Adipose tissue (tissue), 3 donors: Measurements from ENCODE around the gene MDM4. TPM values are rescaled to one million over a fixed set of nuclear protein-coding genes. Genes with fewer than 3 reads are reported as not detected.
"Not testable (repeated sequence)": the region's sequence is repeated elsewhere in the genome, so short reads cannot be mapped to it uniquely, and the experiment has no call there.

ENCODE experiments used
- H3K27ac ChIP-seq: one replicate; pipeline ENCODE4 v1.5.1; 2013; ENCODE audit warnings: low read depth, low read length
- WGBS, 3 donors: extraction: QIAGEN DNeasy Blood & Tissue Kit; methylation state at CpG; one replicate each; pipeline ENCODE4 v1.1.7; 2013; 5-methylcytosine and 5-hydroxymethylcytosine counted together
- polyA plus RNA-seq, 3 donors: library from polyadenylated mRNA; stranded (reverse); fragments of 200-250 nt; gene quantifications; one replicate each; pipeline ENCODE4 v1.2.3, GENCODE V29; 2013
- donor health status: healthy with polysubstance abuse.
- donor health status: Bipolar disorder and iron deficiency.
- donor health status: healthy.

Gene MDM4
- polyA plus RNA-seq, 3 donors = 3.7 to 7.6 (median 7.0) TPM

- WGBS, 3 donors = 85 to 90% (median 87%) methylated on average over 9 of the region's 9 CpGs
- H3K27ac ChIP-seq = not testable (repeated sequence)
Measured at GRCh38 chr1:204486513-204487255, 29.5 kb upstream of the MDM4 start.

DNA sequence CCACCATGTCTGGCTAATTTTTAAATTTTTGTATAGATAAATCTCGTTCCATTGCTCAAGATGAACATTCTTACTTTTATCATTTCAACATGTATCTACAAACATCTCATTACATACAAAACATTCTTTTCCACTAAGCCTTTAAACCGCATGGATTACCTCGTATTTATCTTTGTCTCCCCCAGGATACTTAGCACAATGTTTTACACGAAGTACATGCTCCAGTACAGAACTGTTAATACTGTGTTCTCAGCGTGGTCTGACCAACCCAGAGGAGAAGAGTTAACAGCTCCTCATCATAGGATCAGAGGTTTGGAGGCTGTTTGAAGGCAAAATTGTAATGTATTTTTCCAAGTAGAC, 29.0 kb upstream of the MDM4 start:
- H3K27ac ChIP-seq = no peak overlapping the region
- 74 to 90% (median 86%) methylated on average over 5 of the region's 5 CpGs for WGBS, 3 donors

- H3K27ac ChIP-seq = no peak overlapping the region
Measured at GRCh38 chr1:204491655-204492054, 24.6 kb upstream of the MDM4 start.

DNA sequence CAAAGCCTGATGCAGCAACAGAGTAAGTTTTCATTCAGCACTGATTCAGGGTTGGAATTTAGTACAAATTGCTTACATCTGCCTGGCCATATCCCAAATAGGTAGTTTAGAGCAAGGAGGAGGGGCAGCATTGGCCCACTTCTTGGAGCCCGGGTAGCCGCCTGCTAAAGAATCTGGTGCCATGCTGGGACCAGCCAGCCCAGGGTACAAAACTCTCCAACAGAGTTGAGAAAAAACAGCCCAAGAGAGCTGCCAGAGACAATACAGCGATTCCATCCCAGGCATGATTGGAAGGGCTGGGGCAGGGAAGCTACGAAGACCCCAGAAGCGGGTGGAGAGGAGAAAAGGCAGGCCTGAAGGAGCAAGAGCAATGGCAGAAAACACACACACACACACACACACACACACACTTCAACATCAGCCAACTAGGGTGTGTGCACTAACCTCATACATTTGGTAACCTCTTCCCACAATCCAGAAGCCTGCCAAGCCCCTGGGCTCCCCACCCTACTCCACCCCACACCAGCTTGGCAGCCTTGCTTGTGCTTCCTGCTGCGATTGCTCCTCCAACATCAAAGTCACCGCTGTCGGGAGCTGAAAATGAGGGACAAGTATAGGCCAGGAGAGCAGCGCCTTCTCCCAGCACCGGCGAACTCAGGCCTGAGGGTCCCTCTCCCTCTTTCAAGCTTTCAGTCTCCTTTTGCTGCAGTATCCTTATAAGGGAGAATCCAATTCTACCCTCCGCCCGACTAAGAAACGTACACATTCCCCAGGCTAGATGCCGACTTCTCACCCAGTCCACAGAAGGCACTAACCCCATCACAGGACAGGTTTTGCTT, 22.8 kb upstream of the MDM4 start:
- WGBS, 3 donors = 6 to 8% (median 6%) methylated on average over 15 of the region's 15 CpGs
- H3K27ac ChIP-seq = peak overlapping the region; percentile 35

DNA sequence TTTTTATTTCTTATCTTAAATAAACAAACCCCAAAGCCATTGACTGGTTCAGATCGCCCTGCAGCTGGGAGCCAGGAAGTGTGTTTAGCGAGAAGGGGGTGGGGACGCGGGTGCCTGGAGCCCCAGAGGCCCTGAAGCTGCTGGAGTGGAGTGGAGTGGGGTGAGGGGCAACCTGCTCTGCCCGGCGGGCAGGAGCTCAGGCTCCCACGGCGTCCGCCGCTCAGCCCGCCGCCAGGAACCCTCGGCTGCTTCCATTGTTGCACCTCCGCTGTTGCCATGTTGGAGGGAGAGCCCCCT, 22.3 kb upstream of the MDM4 start:
- no peak overlapping the region for H3K27ac ChIP-seq
- WGBS, 3 donors = 0 to 1% (median 0%) methylated on average over 4 to 14 of the region's 14 CpGs

DNA sequence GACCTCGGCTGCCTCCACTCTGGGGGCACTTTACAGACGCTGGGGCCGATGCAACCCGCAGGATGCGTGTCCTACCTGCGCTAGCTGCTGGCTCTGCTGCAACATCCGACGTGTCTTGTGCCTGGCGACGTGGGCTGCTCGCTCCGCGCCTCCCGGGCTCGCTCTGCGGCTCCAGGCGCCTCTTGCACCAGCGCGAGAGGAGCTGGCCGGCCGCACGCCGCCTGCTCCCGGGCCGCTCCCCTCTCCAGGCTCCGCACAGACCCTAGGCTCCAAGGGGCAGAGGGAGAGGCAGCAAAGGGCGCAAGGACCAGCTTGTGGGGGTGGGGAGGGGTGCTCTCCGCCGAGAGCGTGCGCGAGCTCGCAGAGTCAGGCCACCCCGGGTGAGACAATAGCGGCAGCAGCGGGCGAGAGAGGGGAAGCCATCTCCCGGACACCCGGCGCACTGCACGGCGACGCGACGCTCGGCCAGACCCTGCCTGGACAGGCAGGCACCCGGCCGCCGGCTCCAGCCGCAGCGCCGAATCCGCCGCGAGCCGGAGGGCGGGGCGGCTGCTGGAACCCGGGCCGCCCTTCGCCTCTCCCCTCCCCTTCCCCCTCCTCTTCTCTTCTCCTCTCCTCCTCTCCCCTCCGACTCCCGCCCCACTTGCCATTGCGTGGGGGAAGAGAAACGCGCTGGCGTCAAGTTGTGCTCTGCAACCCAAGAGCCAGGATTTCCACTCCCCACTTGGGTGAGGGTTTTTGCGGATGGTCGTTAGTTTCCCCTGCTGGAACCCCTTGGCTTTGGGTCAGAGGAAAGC, 21.7 kb upstream of the MDM4 start, which contains the start of gene PIK3C2B:
TSS of gene PIK3C2B (minus strand) at position 525 of the 797 bp plus-strand sequence. CDS start 25,003 bp downstream, outside the sequence.
- H3K27ac ChIP-seq = peak within 1 kb of the TSS; percentile 35
- WGBS, 3 donors = 0 to 1% (median 0%) methylated on average over 65 to 69 of the region's 69 CpGs

- 4 to 6% (median 6%) methylated on average over 17 of the region's 17 CpGs for WGBS, 3 donors
- H3K27ac ChIP-seq = no peak overlapping the region
Measured at GRCh38 chr1:204495078-204495753, 21.0 kb upstream of the MDM4 start.

- no peak overlapping the region for H3K27ac ChIP-seq
- 65 to 84% (median 69%) methylated on average over 5 to 6 of the region's 6 CpGs for WGBS, 3 donors
Measured at GRCh38 chr1:204495777-204496176, 20.4 kb upstream of the MDM4 start.

DNA sequence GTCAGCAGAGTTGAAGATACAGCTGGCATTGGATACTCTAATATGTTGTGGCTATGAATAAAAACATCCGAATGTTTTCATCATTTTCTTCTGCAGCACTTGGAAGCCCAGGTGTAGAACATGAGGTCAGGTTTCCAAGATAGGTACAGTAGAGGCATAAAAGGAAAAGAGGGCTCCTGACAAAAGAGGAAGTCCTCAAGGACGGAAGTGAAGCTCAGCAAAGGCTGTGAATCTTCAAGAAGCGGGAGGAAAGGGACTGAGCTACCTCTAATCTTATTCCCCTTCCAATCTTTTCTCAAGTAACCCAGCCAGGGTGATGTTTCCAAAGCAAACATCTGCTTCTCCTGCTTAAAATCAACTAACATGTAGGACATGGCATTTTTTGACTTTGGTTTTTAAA, 17.2 kb upstream of the MDM4 start:
- no peak overlapping the region for H3K27ac ChIP-seq
- 60 to 77% (median 77%) methylated on average over 3 of the region's 3 CpGs for WGBS, 3 donors

DNA sequence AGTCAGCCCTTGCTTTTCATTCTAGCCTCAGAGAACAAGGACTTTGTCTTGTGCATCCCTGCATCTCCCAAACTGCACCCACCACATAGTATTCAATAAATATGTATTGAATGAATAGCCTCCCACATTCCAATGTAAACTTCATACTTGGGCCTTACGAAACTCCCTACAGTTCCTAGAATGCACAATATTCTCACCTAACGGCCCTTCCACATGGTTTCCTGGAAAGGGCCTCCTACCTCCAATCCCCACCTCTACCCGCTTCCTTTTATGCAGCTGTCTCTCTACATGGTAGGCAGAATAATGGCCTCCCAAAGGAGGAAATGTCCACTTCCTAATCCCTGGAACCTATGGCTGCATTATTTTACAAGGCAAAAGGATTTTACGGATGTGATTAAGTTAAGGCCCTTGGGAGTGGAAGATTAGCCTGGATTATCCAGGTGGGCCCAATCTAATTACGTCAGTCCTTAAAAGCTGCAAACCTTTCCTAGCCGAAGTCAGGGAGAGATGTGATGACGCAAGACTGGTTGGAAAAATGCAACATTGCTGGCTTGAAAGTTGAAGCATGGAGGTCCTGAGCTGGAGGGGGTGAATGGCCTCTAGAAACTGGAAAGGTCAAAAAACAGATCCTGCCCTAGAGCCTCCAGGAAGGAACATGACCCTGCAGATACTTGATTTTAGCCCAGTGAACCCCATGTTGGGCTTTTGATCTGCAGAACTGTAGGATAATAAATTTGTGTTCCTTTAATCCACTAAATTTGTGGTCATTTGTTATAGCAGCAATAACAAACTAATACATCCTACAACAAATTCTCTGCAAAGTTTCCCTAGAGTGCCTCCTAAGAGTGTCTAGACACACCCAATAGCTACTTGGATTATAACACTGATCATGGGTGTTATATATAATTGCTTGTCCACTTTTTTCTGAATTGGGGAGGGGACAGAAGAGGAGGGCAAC, 16.4 kb upstream of the MDM4 start:
- no peak overlapping the region for H3K27ac ChIP-seq
- WGBS, 3 donors = 75 to 85% (median 79%) methylated on average over 7 of the region's 7 CpGs

GRCh38 chr1:204502241-204502640, 14.0 kb upstream of the MDM4 start:
- WGBS, 3 donors = 80 to 87% (median 83%) methylated on average over 6 of the region's 6 CpGs
- H3K27ac ChIP-seq = no peak overlapping the region

- WGBS, 3 donors = 14 to 23% (median 22%) methylated on average over 7 of the region's 7 CpGs
- no peak overlapping the region for H3K27ac ChIP-seq
Measured at GRCh38 chr1:204503122-204503912, 12.9 kb upstream of the MDM4 start.

DNA sequence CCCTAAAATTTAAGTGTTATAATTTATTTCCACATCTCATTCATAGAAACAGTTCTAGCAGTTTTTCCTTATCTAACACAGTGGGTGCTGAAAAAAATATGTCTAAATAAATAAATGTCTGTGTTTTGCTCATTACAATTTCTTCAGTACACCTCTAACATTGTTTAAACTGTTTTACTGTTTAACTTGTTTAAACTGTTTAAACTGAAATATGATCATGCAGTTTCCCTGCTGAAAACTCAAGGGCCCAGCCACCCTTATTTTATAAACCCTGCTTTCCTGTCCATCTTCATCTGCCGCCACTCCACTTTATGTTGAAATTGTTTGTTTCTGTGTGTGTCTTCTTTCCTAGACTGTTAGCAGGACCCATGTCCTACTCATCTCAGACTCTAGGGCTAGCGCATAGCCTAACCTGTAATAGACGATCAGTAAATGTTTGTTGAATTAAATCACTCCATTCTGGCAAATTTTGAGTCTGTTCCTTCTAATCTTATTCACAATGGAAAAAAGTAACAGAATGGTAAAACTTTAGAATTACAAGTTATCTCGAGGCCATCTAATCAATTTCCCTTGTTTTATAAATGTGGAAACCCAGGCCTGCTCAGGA, 12.2 kb upstream of the MDM4 start:
- WGBS, 3 donors = 60 to 84% (median 83%) methylated on average over 4 of the region's 4 CpGs

GRCh38 chr1:204505674-204506200, 10.5 kb upstream of the MDM4 start:
- H3K27ac ChIP-seq = no peak overlapping the region
- 1 to 2% (median 1%) methylated on average over 4 of the region's 4 CpGs for WGBS, 3 donors

More for the DNA sequence above, 12.2 kb upstream of the MDM4 start:
- no peak overlapping the region for H3K27ac ChIP-seq

GRCh38 chr1:204506201-204506968, 9.8 kb upstream of the MDM4 start:
- 0 to 1% (median 0%) methylated on average over 25 to 27 of the region's 27 CpGs for WGBS, 3 donors
- H3K27ac ChIP-seq = no peak overlapping the region

DNA sequence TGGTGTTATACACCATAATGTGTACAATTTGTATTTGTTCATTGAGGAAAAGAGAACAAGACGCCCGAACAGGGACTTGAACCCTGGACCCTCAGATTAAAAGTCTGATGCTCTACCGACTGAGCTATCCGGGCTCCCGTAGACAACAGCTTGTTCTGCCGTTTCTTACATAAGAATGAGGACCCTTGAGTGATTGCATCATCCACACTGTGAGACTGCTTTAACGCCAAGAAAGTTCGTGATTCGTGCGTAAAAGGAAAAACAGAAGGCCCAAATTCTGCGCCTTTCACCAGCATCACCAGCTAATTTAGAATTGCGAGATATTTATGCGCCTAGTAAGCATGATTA, 9.3 kb upstream of the MDM4 start:
- H3K27ac ChIP-seq = no peak overlapping the region
- WGBS, 3 donors = 0% methylated on average over 13 of the region's 13 CpGs
